A549 (cell line): Measurements from ENCODE around the gene PUS1. TPM values are rescaled to one million over a fixed set of nuclear protein-coding genes. Genes with fewer than 3 reads are reported as not detected.

ENCODE experiments used
- ATAC-seq, 2 experiments: fragments of 200-7000 bp in 1 of 2; fragments of >200 bp in 1 of 2; cut with Nextera tagmentation in 1 of 2; cut with Tn5 transposase in 1 of 2; 3 replicates each; pipeline versions ENCODE4 v1.8.0 to v1.9.1; 2018 to 2020; ENCODE audit warnings: mild to moderate bottlenecking in 1 of 2, moderate library complexity in 1 of 2
- CTCF ChIA-PET: fragments of 300-600 bp; sonication (Branson Sonifier 250); formaldehyde crosslinking; extraction: SDS; loops from one replicate; lab custom pipeline; 2021; ENCODE audit warnings: antibody characterized with exemption, inconsistent platforms; lab: Yijun Ruan, JAX
- POLR2A ChIA-PET: fragments of 350-600 bp; formaldehyde crosslinking; extraction: SDS; loops from one replicate; lab custom pipeline; 2021; ENCODE audit warnings: antibody characterized with exemption, inconsistent platforms; lab: Yijun Ruan, JAX
- DNase-seq, 2 experiments: peaks; one replicate each; pipeline versions ENCODE4 v3.0.0 to v3.0.0-alpha.2; 2011 to 2016; ENCODE audit warnings: low read depth in 1 of 2, low spot score in 1 of 2
- FAIRE-seq: peaks from 2 replicates; lab custom pipeline; 2011; peaks lifted over from hg19 to GRCh38; lab: Jason Lieb, UNC
- H3K27ac ChIP-seq, 2 experiments: fragments of >200 bp; sonication (Bioruptor Twin); formaldehyde crosslinking; 3 replicates each; pipeline ENCODE4 v1.5.1; 2016 to 2017
- H3K4me1 ChIP-seq: fragments of >200 bp; sonication (Bioruptor Twin); formaldehyde crosslinking; 3 replicates; pipeline ENCODE4 v1.6.1; 2016
- H3K4me2 ChIP-seq: fragments of >200 bp; sonication (Bioruptor Twin); formaldehyde crosslinking; 3 replicates; pipeline ENCODE4 v1.6.1; 2016
- H3K4me3 ChIP-seq: fragments of >200 bp; sonication (Bioruptor Twin); formaldehyde crosslinking; 3 replicates; pipeline ENCODE4 v1.5.1; 2016
- H3K9me3 ChIP-seq: fragments of >200 bp; sonication (Bioruptor Twin); formaldehyde crosslinking; 3 replicates; pipeline ENCODE4 v1.6.1; 2016
- ATOH8 ChIP-seq: fragments of 250-450 bp; sonication (Bioruptor Pico); IDR thresholded peaks from 2 replicates; pipeline ENCODE4 v1.5.0; 2020; ENCODE audit warnings: low read depth, mild to moderate bottlenecking, moderate library complexity
- BHLHE40 ChIP-seq: IDR thresholded peaks from 2 replicates; pipeline ENCODE4 v1.6.1; 2012; ENCODE audit warnings: low read depth, low read length, inconsistent platforms
- CBX8 ChIP-seq: fragments of 200-600 bp; sonication (generic); IDR thresholded peaks from 2 replicates; pipeline ENCODE4 v1.6.1; 2016
- FOSB ChIP-seq: fragments of 250-450 bp; sonication (Bioruptor Pico); IDR thresholded peaks from 2 replicates; pipeline ENCODE4 v1.5.0; 2020; ENCODE audit warnings: mild to moderate bottlenecking, moderate library complexity
- HDAC2 ChIP-seq: fragments of 200-600 bp; sonication (generic); IDR thresholded peaks from 2 replicates; pipeline ENCODE4 v1.6.1; 2016
- KDM1A ChIP-seq: fragments of 200-600 bp; sonication (generic); IDR thresholded peaks from 2 replicates; pipeline ENCODE4 v1.6.1; 2016; ENCODE audit warnings: low read depth, mild to moderate bottlenecking
- MAFK ChIP-seq: fragments of 450-650 bp; IDR thresholded peaks from 2 replicates; pipeline ENCODE4 v1.6.1; 2014; ENCODE audit not compliant: partially characterized antibody
- MYC ChIP-seq: IDR thresholded peaks from 2 replicates; pipeline ENCODE4 v1.6.1; 2012; ENCODE audit warnings: mild to moderate bottlenecking, inconsistent platforms, low read length, improper control_type of control experiment, borderline replicate concordance
- NFE2L2 ChIP-seq: fragments of 150-350 bp; conservative IDR thresholded peaks from 2 replicates; pipeline ENCODE4 v1.6.1; 2014; ENCODE audit warnings: low read length
- NR3C1 ChIP-seq: fragments of >200 bp; sonication (Bioruptor Twin); formaldehyde crosslinking; IDR thresholded peaks from 3 replicates; pipeline ENCODE4 v1.6.1; 2017
- PHF8 ChIP-seq: fragments of 200-600 bp; sonication (generic); IDR thresholded peaks from 2 replicates; pipeline ENCODE4 v1.6.1; 2016; ENCODE audit warnings: low read depth, mild to moderate bottlenecking, antibody characterized with exemption, moderate library complexity, borderline replicate concordance
- POLR2A ChIP-seq: IDR thresholded peaks from 2 replicates; pipeline ENCODE4 v1.6.1; 2012; ENCODE audit warnings: mild to moderate bottlenecking, low read length
- POLR2AphosphoS2 ChIP-seq: conservative IDR thresholded peaks from 2 replicates; pipeline ENCODE4 v1.6.1; 2012; ENCODE audit warnings: low read length, improper control_type of control experiment, inconsistent platforms
- RNF2 ChIP-seq: fragments of 200-600 bp; sonication (generic); IDR thresholded peaks from 2 replicates; pipeline ENCODE4 v1.6.1; 2016; ENCODE audit warnings: low read depth, mild to moderate bottlenecking, antibody characterized with exemption, moderate library complexity, borderline replicate concordance
- SMC3 ChIP-seq: fragments of >200 bp; sonication (Bioruptor Twin); formaldehyde crosslinking; IDR thresholded peaks from 3 replicates; pipeline ENCODE4 v1.6.1; 2018; ENCODE audit warnings: inconsistent platforms
- SREBF2 ChIP-seq: fragments of 450-650 bp; IDR thresholded peaks from 2 replicates; pipeline ENCODE4 v1.6.1; 2014; ENCODE audit warnings: mild to moderate bottlenecking, moderate library complexity
- WGBS: methylation state at CpG from one replicate; pipeline ENCODE4 v1.1.6; 2017; ENCODE audit errors: missing lambda C conversion rate; 5-methylcytosine and 5-hydroxymethylcytosine counted together
- polyA plus RNA-seq, 4 experiments: library from polyadenylated mRNA; depleted of rRNA in 3 of 4; stranded (reverse); fragments of >200 nt; fragmentation: RNase III in 1 of 4; extraction: RNeasy Plus Mini Kit Qiagen cat#74134 plus additional on column Dnase treatment in 1 of 4; gene quantifications; 2 replicates in 3 of 4; 3 replicates in 1 of 4; pipeline ENCODE4 v1.2.3, GENCODE V29; 2011 to 2017
- TF ChIP-seq, protein P1 (sequence below): fragments of >200 bp; sonication (Bioruptor Twin); formaldehyde crosslinking; IDR thresholded peaks from 2 replicates; pipeline ENCODE4 v1.6.1; 2016
- TF ChIP-seq, protein P2 (sequence below): fragments of 250-450 bp; sonication (Bioruptor Pico); IDR thresholded peaks from 2 replicates; pipeline ENCODE4 v1.5.0; 2021; ENCODE audit warnings: mild to moderate bottlenecking, moderate library complexity, borderline replicate concordance
- TF ChIP-seq, protein P3 (sequence below): fragments of 200-600 bp; sonication (generic); IDR thresholded peaks from 2 replicates; pipeline ENCODE4 v1.6.1; 2016; ENCODE audit warnings: antibody characterized with exemption, mild to moderate bottlenecking, moderate library complexity

PUS1 gene
- polyA plus RNA-seq, 2 of the 4 experiments (the other 2 are of a cell fraction): 51.1 to 62.8 TPM

DNA sequence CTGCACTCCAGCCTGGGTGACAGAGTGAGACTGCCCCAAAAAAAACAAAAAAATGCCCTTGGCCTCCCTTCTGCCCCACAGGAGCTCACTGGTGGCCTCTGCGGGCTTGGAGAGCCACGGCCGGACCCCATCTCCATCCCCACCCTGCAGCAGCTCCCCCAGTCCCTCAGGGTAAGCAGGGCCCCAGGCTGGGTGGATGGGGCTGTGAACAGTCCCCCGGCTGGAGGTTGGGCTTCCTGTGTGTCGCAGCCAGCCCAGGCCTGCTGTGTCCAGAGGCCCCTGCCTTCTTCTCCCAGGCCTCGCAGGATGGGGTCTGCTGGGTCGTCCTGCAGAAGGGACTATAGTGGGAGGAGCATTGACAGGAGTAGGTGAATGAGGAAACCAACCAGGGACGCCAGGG is 15.4 kb upstream of the PUS1 start (continued):
- no peak for TF ChIP-seq MYC
- no peak for TF ChIP-seq POLR2AphosphoS2
- TF ChIP-seq CBX8: no peak
- no peak for TF ChIP-seq BHLHE40

DNA sequence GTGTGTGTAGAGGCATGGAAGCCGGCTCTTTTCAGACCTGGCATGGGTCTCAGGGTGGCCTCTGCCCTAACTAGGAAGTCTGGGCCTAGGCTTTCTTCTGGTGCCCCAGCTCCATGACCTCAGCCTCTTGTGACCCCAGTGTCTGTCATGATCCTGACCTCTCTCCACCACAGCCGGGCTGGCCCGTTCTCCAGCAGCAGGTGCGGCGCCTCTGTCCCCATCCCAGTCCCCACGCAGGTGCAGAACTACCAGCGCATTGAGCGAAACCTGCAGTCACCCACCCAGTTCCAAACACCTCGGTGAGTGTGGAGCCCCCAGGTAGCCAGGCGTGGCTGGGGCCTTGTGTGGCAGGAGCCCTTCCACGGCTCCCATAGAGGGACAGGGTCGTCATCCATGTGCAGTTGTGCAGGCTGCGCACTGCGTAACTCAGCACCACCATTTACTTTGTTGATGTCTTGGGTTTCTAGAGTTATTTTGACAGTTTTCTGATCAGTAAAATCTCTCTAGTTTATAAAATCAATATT is 14.8 kb upstream of the PUS1 start:
- no peak for FAIRE-seq
- WGBS: 93% methylated on average over 14 of the region's 14 CpGs
- ChIA-PET CTCF (interaction anchor here (1.0 to 1.7 kb wide), 3 partner anchors 52 to 80 kb away, joined by 3 to 5 read pairs (median 3); no protein-coding TSS in a partner anchor), POLR2A (no interaction called here)
- Histone ChIP-seq H3K4me3 (no peak overlapping the region), H3K4me2 (no peak overlapping the region), H3K4me1 (peaks cover 41% of the 10 kb centered on the region), H3K9me3 (no peaks in the 10 kb centered on the region), H3K27ac (peak overlapping the region in 1 of 2 experiments; percentile 42; a peak in 2 of 6 replicates)
- ATAC-seq: no peak
- TF ChIP-seq, protein P1, sequence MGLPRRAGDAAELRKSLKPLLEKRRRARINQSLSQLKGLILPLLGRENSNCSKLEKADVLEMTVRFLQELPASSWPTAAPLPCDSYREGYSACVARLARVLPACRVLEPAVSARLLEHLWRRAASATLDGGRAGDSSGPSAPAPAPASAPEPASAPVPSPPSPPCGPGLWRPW: no peak
- TF ChIP-seq RNF2 (no peak), NFE2L2 (no peak), ATOH8 (CRISPR knock-in tag) (no peak), FOSB (CRISPR knock-in tag) (no peak), MAFK (no peak), SREBF2 (no peak), POLR2A (no peak), HDAC2 (no peak), NR3C1 (no peak), PHF8 (no peak)
- DNase-seq: no peak

DNA sequence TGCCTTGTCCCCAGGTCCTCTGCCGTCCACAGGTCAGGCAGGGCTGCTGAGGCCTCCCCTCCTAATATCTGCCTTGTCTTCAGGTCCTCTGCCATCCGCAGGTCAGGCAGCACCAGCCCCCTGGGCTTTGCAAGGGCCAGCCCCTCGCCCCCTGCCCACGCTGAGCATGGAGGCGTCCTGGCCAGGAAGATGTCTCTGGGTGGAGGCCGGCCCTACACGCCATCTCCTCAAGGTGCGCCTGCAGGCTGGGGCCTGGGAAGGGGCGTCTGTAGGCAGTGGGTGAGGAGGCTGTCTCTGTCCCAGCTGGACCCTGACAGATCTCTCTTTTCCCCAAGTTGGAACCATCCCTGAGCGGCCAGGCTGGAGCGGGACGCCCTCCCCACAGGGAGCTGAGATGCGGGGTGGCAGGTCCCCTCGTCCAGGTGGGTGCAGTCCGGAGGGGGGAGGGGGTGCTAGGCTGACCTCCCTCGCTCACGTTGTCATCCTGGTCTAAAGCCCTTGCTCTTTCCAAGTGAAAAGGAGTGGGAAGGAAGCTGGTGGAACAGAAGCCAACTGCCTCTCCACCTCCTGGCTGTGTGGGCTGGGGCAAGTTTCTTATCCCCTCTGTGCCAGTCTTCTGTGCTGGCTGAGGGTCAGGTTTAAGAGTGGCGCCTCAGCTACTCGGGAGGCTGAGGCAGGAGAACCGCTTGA is 13.9 kb upstream of the PUS1 start:
- ChIA-PET CTCF (interaction anchor here (1.3 to 1.7 kb wide), 3 partner anchors 9 to 81 kb away, joined by 3 to 7 read pairs (median 5); no protein-coding TSS in a partner anchor), POLR2A (no interaction called here)
- peaks cover 32% of the 10 kb centered on the region for H3K4me1 ChIP-seq
- no peak overlapping the region for H3K4me3 ChIP-seq
- DNase-seq (no peak), FAIRE-seq (no peak)
- no peaks in the 10 kb centered on the region for H3K9me3 ChIP-seq
- no peak overlapping the region for H3K4me2 ChIP-seq
- WGBS: 93% methylated on average over 20 of the region's 20 CpGs
- 0 out of 6 replicates have a peak overlapping the region, but pooled peaks of 1 of the 2 experiments have one; percentile 25 for H3K27ac ChIP-seq
- TF ChIP-seq KDM1A: no peak
- TF ChIP-seq FOSB (CRISPR knock-in tag): no peak
- TF ChIP-seq NR3C1: no peak
- TF ChIP-seq CBX8: no peak
- TF ChIP-seq, protein P1: no peak
- TF ChIP-seq, protein P2, sequence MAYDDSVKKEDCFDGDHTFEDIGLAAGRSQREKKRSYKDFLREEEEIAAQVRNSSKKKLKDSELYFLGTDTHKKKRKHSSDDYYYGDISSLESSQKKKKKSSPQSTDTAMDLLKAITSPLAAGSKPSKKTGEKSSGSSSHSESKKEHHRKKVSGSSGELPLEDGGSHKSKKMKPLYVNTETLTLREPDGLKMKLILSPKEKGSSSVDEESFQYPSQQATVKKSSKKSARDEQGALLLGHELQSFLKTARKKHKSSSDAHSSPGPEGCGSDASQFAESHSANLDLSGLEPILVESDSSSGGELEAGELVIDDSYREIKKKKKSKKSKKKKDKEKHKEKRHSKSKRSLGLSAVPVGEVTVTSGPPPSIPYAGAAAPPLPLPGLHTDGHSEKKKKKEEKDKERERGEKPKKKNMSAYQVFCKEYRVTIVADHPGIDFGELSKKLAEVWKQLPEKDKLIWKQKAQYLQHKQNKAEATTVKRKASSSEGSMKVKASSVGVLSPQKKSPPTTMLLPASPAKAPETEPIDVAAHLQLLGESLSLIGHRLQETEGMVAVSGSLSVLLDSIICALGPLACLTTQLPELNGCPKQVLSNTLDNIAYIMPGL (CRISPR knock-in tag): no peak
- no peak for TF ChIP-seq ATOH8 (CRISPR knock-in tag)
- TF ChIP-seq SMC3: no peak
- TF ChIP-seq, protein P3, sequence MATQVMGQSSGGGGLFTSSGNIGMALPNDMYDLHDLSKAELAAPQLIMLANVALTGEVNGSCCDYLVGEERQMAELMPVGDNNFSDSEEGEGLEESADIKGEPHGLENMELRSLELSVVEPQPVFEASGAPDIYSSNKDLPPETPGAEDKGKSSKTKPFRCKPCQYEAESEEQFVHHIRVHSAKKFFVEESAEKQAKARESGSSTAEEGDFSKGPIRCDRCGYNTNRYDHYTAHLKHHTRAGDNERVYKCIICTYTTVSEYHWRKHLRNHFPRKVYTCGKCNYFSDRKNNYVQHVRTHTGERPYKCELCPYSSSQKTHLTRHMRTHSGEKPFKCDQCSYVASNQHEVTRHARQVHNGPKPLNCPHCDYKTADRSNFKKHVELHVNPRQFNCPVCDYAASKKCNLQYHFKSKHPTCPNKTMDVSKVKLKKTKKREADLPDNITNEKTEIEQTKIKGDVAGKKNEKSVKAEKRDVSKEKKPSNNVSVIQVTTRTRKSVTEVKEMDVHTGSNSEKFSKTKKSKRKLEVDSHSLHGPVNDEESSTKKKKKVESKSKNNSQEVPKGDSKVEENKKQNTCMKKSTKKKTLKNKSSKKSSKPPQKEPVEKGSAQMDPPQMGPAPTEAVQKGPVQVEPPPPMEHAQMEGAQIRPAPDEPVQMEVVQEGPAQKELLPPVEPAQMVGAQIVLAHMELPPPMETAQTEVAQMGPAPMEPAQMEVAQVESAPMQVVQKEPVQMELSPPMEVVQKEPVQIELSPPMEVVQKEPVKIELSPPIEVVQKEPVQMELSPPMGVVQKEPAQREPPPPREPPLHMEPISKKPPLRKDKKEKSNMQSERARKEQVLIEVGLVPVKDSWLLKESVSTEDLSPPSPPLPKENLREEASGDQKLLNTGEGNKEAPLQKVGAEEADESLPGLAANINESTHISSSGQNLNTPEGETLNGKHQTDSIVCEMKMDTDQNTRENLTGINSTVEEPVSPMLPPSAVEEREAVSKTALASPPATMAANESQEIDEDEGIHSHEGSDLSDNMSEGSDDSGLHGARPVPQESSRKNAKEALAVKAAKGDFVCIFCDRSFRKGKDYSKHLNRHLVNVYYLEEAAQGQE: no peak
- TF ChIP-seq, all 56 proteins: peak for 0
- ATAC-seq: no peak
